K562 (cell line): ENCODE data around the gene PHYKPL. TPM values are rescaled to one million over a fixed set of nuclear protein-coding genes. Genes with fewer than 3 reads are reported as not detected.
A peak's percentile ranks its signal among the peaks of the same experiment; 100 is the strongest.

ENCODE experiments used
- CBFB ChIP-seq: sonication (generic); formaldehyde crosslinking; IDR thresholded peaks from 2 replicates; pipeline ENCODE4 v1.4.0; 2020; ENCODE audit warnings: mild to moderate bottlenecking, missing genetic modification reagents
- CEBPB ChIP-seq: fragments of 450-650 bp; IDR thresholded peaks from 2 replicates; pipeline ENCODE4 v1.6.1; 2016; ENCODE audit warnings: missing genetic modification characterization, missing compliant biosample characterization
- CREB1 ChIP-seq, 2 experiments: sonication (generic) in 1 of 2; formaldehyde crosslinking in 1 of 2; IDR thresholded peaks; 2 replicates each; pipeline versions ENCODE4 v1.6.1 to v1.8.0; 2012 to 2022; ENCODE audit warnings: inconsistent platforms in 1 of 2, mild to moderate bottlenecking in 1 of 2, missing genetic modification reagents in 1 of 2, moderate library complexity in 1 of 2
- DACH1 ChIP-seq: fragments of 450-650 bp; IDR thresholded peaks from 2 replicates; pipeline ENCODE4 v1.6.1; 2018; ENCODE audit not compliant: partially characterized antibody
- LARP7 ChIP-seq: fragments of 450-650 bp; IDR thresholded peaks from 2 replicates; pipeline ENCODE4 v1.6.1; 2016
- MCM3 ChIP-seq: fragments of 450-650 bp; IDR thresholded peaks from 2 replicates; pipeline ENCODE4 v1.6.1; 2016
- MEIS2 ChIP-seq: fragments of 450-650 bp; IDR thresholded peaks from 2 replicates; pipeline ENCODE4 v1.6.1; 2014; ENCODE audit warnings: mild to moderate bottlenecking; ENCODE audit not compliant: partially characterized antibody
- NONO ChIP-seq, 2 experiments: fragments of 200-400 bp in 1 of 2; fragments of 450-650 bp in 1 of 2; formaldehyde crosslinking in 1 of 2; IDR thresholded peaks; 2 replicates each; pipeline ENCODE4 v1.6.1; 2017; ENCODE audit warnings: low read depth in 2 of 2, mild to moderate bottlenecking in 2 of 2, moderate library complexity in 2 of 2, low read length in 1 of 2
- PTRF ChIP-seq: fragments of 450-650 bp; IDR thresholded peaks from 2 replicates; pipeline ENCODE4 v1.6.1; 2016; ENCODE audit warnings: mild to moderate bottlenecking, missing genetic modification characterization, missing compliant biosample characterization
- PTTG1 ChIP-seq: fragments of 450-650 bp; IDR thresholded peaks from 2 replicates; pipeline ENCODE4 v1.6.1; 2016; ENCODE audit warnings: low read depth, mild to moderate bottlenecking, missing genetic modification characterization, missing compliant biosample characterization
- SAFB2 ChIP-seq: fragments of 200-400 bp; formaldehyde crosslinking; IDR thresholded peaks from 2 replicates; pipeline ENCODE4 v1.6.1; 2018; ENCODE audit warnings: borderline replicate concordance, low read length, low read depth, moderate library complexity; ENCODE audit not compliant: severe bottlenecking
- SUPT5H ChIP-seq: fragments of 450-650 bp; IDR thresholded peaks from 2 replicates; pipeline ENCODE4 v1.6.1; 2016
- ZBTB1 ChIP-seq: sonication (generic); formaldehyde crosslinking; IDR thresholded peaks from 2 replicates; pipeline ENCODE4 v1.8.1; 2023; ENCODE audit warnings: missing genetic modification reagents, low read depth, mild to moderate bottlenecking, borderline replicate concordance
- ZC3H11A ChIP-seq: IDR thresholded peaks from 2 replicates; pipeline ENCODE4 v1.6.1; 2012; ENCODE audit warnings: low read depth, low read length, improper control_type of control experiment
- ZNF121 ChIP-seq: sonication (generic); formaldehyde crosslinking; conservative IDR thresholded peaks from 2 replicates; pipeline ENCODE4 v1.8.0; 2022; ENCODE audit warnings: missing genetic modification reagents
- polyA plus RNA-seq, 8 experiments: library from polyadenylated mRNA; depleted of rRNA in 4 of 8; stranded (reverse) in 5 of 8; unstranded in 3 of 8; fragments of >200 nt; fragmentation: Nextera tagmentation in 2 of 8; fragmentation: Illumina TruSeq in 1 of 8; extraction: Ambion mirVana in 2 of 8; extraction: Trizol in 1 of 8; gene quantifications; 2 replicates each; pipeline versions ENCODE4 v1.2.1 to v1.2.3, GENCODE V29; 2011 to 2014; ENCODE audit warnings: inconsistent platforms in 1 of 8, missing spikeins in 1 of 8
- total RNA-seq, 7 experiments: library from RNA; depleted of rRNA in 6 of 7; stranded (reverse); fragments of >200 nt in 6 of 7; fragmentation: Illumina TruSeq in 2 of 7; extraction: Trizol in 2 of 7; gene quantifications; 2 replicates each; pipeline versions ENCODE4 v1.2.1 to v1.2.3, GENCODE V29; 2011 to 2021; ENCODE audit warnings: low replicate concordance in 1 of 7
- TF ChIP-seq, protein P1 (sequence below): fragments of 450-650 bp; IDR thresholded peaks from 2 replicates; pipeline ENCODE4 v1.6.1; 2016; ENCODE audit warnings: mild to moderate bottlenecking, moderate library complexity
- TF ChIP-seq, protein P2 (sequence below): fragments of 450-650 bp; IDR thresholded peaks from 2 replicates; pipeline ENCODE4 v1.6.1; 2016; ENCODE audit warnings: missing biosample characterization, missing genetic modification characterization

Gene PHYKPL
- total and polyA plus RNA-seq, 9 of the 15 experiments (the other 6 are each of a cell fraction or from before 2014, with no cell fraction given): 4.7 to 34.7 (median 18.6) TPM

DNA sequence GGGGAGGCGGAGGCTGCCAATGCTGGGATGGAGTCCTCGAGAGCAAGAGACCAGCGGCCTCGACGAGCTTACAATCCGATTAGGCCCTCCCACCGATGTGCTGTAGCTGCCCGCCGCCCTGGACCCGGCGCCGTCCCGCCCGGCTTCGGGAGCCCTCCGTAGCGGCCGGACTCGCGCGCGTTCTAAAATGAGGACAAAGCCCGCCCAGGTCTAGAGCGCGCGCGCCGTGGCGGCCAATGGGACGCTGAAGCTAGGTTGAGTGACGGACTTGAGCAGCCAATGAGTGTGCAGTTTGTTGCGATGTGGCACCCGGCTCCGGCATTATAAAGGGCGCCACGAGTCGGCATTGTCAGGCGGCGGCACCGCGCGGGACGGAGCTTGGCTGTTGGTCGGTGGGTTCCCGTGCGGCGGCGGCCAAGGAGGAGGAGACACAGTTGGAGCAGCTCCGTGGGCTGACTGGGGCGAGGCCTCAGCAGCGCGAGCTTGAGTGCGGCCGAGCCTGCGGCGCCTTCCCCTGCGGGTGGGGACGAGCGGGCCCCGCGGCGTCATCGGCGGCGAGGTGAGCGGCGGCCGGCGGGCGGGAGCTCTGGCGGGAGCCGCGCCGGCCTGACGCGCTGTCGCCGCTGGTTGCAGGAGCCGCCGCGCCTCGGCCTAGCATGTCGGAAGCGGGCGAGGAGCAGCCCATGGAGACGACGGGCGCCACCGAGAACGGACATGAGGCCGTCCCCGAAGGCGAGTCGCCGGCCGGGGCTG lies 28.2 kb downstream of the PHYKPL start, which contains the start of gene HNRNPAB (continued):
- TF ChIP-seq, protein P1, sequence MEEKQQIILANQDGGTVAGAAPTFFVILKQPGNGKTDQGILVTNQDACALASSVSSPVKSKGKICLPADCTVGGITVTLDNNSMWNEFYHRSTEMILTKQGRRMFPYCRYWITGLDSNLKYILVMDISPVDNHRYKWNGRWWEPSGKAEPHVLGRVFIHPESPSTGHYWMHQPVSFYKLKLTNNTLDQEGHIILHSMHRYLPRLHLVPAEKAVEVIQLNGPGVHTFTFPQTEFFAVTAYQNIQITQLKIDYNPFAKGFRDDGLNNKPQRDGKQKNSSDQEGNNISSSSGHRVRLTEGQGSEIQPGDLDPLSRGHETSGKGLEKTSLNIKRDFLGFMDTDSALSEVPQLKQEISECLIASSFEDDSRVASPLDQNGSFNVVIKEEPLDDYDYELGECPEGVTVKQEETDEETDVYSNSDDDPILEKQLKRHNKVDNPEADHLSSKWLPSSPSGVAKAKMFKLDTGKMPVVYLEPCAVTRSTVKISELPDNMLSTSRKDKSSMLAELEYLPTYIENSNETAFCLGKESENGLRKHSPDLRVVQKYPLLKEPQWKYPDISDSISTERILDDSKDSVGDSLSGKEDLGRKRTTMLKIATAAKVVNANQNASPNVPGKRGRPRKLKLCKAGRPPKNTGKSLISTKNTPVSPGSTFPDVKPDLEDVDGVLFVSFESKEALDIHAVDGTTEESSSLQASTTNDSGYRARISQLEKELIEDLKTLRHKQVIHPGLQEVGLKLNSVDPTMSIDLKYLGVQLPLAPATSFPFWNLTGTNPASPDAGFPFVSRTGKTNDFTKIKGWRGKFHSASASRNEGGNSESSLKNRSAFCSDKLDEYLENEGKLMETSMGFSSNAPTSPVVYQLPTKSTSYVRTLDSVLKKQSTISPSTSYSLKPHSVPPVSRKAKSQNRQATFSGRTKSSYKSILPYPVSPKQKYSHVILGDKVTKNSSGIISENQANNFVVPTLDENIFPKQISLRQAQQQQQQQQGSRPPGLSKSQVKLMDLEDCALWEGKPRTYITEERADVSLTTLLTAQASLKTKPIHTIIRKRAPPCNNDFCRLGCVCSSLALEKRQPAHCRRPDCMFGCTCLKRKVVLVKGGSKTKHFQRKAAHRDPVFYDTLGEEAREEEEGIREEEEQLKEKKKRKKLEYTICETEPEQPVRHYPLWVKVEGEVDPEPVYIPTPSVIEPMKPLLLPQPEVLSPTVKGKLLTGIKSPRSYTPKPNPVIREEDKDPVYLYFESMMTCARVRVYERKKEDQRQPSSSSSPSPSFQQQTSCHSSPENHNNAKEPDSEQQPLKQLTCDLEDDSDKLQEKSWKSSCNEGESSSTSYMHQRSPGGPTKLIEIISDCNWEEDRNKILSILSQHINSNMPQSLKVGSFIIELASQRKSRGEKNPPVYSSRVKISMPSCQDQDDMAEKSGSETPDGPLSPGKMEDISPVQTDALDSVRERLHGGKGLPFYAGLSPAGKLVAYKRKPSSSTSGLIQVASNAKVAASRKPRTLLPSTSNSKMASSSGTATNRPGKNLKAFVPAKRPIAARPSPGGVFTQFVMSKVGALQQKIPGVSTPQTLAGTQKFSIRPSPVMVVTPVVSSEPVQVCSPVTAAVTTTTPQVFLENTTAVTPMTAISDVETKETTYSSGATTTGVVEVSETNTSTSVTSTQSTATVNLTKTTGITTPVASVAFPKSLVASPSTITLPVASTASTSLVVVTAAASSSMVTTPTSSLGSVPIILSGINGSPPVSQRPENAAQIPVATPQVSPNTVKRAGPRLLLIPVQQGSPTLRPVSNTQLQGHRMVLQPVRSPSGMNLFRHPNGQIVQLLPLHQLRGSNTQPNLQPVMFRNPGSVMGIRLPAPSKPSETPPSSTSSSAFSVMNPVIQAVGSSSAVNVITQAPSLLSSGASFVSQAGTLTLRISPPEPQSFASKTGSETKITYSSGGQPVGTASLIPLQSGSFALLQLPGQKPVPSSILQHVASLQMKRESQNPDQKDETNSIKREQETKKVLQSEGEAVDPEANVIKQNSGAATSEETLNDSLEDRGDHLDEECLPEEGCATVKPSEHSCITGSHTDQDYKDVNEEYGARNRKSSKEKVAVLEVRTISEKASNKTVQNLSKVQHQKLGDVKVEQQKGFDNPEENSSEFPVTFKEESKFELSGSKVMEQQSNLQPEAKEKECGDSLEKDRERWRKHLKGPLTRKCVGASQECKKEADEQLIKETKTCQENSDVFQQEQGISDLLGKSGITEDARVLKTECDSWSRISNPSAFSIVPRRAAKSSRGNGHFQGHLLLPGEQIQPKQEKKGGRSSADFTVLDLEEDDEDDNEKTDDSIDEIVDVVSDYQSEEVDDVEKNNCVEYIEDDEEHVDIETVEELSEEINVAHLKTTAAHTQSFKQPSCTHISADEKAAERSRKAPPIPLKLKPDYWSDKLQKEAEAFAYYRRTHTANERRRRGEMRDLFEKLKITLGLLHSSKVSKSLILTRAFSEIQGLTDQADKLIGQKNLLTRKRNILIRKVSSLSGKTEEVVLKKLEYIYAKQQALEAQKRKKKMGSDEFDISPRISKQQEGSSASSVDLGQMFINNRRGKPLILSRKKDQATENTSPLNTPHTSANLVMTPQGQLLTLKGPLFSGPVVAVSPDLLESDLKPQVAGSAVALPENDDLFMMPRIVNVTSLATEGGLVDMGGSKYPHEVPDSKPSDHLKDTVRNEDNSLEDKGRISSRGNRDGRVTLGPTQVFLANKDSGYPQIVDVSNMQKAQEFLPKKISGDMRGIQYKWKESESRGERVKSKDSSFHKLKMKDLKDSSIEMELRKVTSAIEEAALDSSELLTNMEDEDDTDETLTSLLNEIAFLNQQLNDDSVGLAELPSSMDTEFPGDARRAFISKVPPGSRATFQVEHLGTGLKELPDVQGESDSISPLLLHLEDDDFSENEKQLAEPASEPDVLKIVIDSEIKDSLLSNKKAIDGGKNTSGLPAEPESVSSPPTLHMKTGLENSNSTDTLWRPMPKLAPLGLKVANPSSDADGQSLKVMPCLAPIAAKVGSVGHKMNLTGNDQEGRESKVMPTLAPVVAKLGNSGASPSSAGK: peak; percentile 71
- TF ChIP-seq MCM3: no peak
- peak; percentile 74 to 100 for TF ChIP-seq NONO (IDR thresholded peaks at IDR 0.05; ENCODE audit: low read depth in 2 of 2, low read length in 1 of 2)
- no peak for TF ChIP-seq DACH1
- no peak for TF ChIP-seq LARP7
- no peak for TF ChIP-seq PTTG1 (tag)
- peak; percentile 46; the same call in 1 of the 2 replicates for TF ChIP-seq CREB1 (IDR thresholded peaks at IDR 0.05)
- TF ChIP-seq CREB1 (CRISPR knock-in tag; IDR thresholded peaks at IDR 0.05): 0 out of 2 replicates have a peak, but pooled peaks have one; percentile 71
- no peak for TF ChIP-seq MEIS2
- TF ChIP-seq ZBTB1: peak; percentile 56; the same call in 1 of the 2 replicates
- no peak for TF ChIP-seq CBFB
- TF ChIP-seq CEBPB (tag): no peak
- TF ChIP-seq SUPT5H: peak; percentile 100
- TF ChIP-seq SAFB2: no peak
- TF ChIP-seq ZC3H11A: no peak; the same call in 1 of the 2 replicates
- no peak for TF ChIP-seq ZNF121
- no peak for TF ChIP-seq PTRF (tag)
- TF ChIP-seq, protein P2, sequence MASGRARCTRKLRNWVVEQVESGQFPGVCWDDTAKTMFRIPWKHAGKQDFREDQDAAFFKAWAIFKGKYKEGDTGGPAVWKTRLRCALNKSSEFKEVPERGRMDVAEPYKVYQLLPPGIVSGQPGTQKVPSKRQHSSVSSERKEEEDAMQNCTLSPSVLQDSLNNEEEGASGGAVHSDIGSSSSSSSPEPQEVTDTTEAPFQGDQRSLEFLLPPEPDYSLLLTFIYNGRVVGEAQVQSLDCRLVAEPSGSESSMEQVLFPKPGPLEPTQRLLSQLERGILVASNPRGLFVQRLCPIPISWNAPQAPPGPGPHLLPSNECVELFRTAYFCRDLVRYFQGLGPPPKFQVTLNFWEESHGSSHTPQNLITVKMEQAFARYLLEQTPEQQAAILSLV (tag): no peak
